HepG2 (cell line): ENCODE measurements around the gene MBTPS1. TPM values are rescaled to one million over a fixed set of nuclear protein-coding genes. Genes with fewer than 3 reads are reported as not detected.

Experiments used
- CERS6 ChIP-seq: sonication (generic); formaldehyde crosslinking; IDR thresholded peaks from 2 replicates; pipeline ENCODE4 v1.5.0; 2020; ENCODE audit warnings: missing genetic modification reagents
- E2F1 ChIP-seq: sonication (generic); formaldehyde crosslinking; IDR thresholded peaks from 2 replicates; pipeline ENCODE4 v1.5.0; 2020; ENCODE audit warnings: missing genetic modification reagents
- GMEB2 ChIP-seq: IDR thresholded peaks from 2 replicates; pipeline ENCODE4 v1.6.1; 2016; ENCODE audit warnings: missing biosample characterization, missing genetic modification reagents, low read depth
- KDM6A ChIP-seq: IDR thresholded peaks from 2 replicates; pipeline ENCODE4 v1.6.1; 2016; ENCODE audit warnings: low read depth
- KLF11 ChIP-seq: IDR thresholded peaks from 2 replicates; pipeline ENCODE4 v1.6.1; 2016; ENCODE audit warnings: missing compliant biosample characterization
- NCOA2 ChIP-seq: sonication (generic); formaldehyde crosslinking; IDR thresholded peaks from 2 replicates; pipeline ENCODE4 v1.8.0; 2022; ENCODE audit warnings: inconsistent platforms
- PPARG ChIP-seq: conservative IDR thresholded peaks from 2 replicates; pipeline ENCODE4 v1.6.1; 2016; ENCODE audit warnings: missing biosample characterization, missing genetic modification reagents
- ZBTB3 ChIP-seq: sonication (generic); formaldehyde crosslinking; IDR thresholded peaks from 2 replicates; pipeline ENCODE4 v1.4.0; 2020; ENCODE audit warnings: low read depth, mild to moderate bottlenecking, moderate library complexity, missing genetic modification reagents, borderline replicate concordance
- ZBTB43 ChIP-seq: sonication (generic); formaldehyde crosslinking; conservative IDR thresholded peaks from 2 replicates; pipeline ENCODE4 v1.4.0; 2020; ENCODE audit warnings: missing genetic modification reagents
- ZHX2 ChIP-seq, 2 experiments: sonication (generic) in 1 of 2; formaldehyde crosslinking in 1 of 2; IDR thresholded peaks; 2 replicates each; pipeline versions ENCODE4 v1.6.1 to v1.9.0; 2014 to 2022; ENCODE audit warnings: antibody characterized with exemption in 1 of 2, borderline replicate concordance in 1 of 2, inconsistent platforms in 1 of 2, low read depth in 1 of 2, missing genetic modification reagents in 1 of 2
- ZNF138 ChIP-seq: sonication (generic); formaldehyde crosslinking; IDR thresholded peaks from 2 replicates; pipeline ENCODE4 v1.5.0; 2020; ENCODE audit warnings: mild to moderate bottlenecking, low read depth, missing genetic modification reagents
- ZNF280D ChIP-seq: sonication (generic); formaldehyde crosslinking; IDR thresholded peaks from 2 replicates; pipeline ENCODE4 v1.5.1; 2020; ENCODE audit warnings: mild to moderate bottlenecking, missing genetic modification reagents
- ZSCAN9 ChIP-seq: IDR thresholded peaks from 2 replicates; pipeline ENCODE4 v1.6.1; 2016; ENCODE audit warnings: borderline replicate concordance
- polyA plus RNA-seq, 8 experiments: library from polyadenylated mRNA; depleted of rRNA in 3 of 8; stranded (reverse) in 7 of 8; unstranded in 1 of 8; fragments of >200 nt; fragmentation: Illumina TruSeq in 4 of 8; extraction: Trizol in 4 of 8; gene quantifications; 2 replicates each; pipeline versions ENCODE4 v1.2.1 to v1.2.3, GENCODE V29; 2011 to 2016; ENCODE audit warnings: low read depth in 4 of 8, missing spikeins in 1 of 8, mixed read lengths in 1 of 8; ENCODE audit not compliant: insufficient read depth in 1 of 8
- total RNA-seq, 5 experiments: library from RNA; depleted of rRNA; stranded (reverse); fragments of >200 nt; fragmentation: Illumina TruSeq; extraction: Trizol; gene quantifications; 2 replicates each; pipeline ENCODE4 v1.2.3, GENCODE V29; 2016; ENCODE audit warnings: low read depth in 1 of 5

Gene MBTPS1
- total and polyA plus RNA-seq, 2 of the 13 experiments (the other 11 are each of a cell fraction or from before 2014, with no cell fraction given): 56.7 to 91.3 TPM

GRCh38 chr16:84115919-84116719 is 623 bp downstream of the MBTPS1 start (continued):
- no peak for TF ChIP-seq ZHX2 (IDR thresholded peaks at IDR 0.05; ENCODE audit: low read depth)
- TF ChIP-seq ZHX2 (CRISPR knock-in tag; IDR thresholded peaks at IDR 0.05; ENCODE audit: borderline replicate concordance): 0 out of 2 replicates have a peak, but pooled peaks have one; percentile 71
- 0 out of 2 replicates have a peak, but pooled peaks have one; percentile 27 for TF ChIP-seq CERS6 (CRISPR knock-in tag)
- no peak for TF ChIP-seq ZSCAN9 (CRISPR knock-in tag)
- TF ChIP-seq ZNF138 (CRISPR knock-in tag): no peak
- TF ChIP-seq ZBTB3 (CRISPR knock-in tag): no peak
- peak; percentile 55; the same call in 1 of the 2 replicates for TF ChIP-seq E2F1 (CRISPR knock-in tag)
- no peak for TF ChIP-seq NCOA2 (CRISPR knock-in tag)
- no peak for TF ChIP-seq PPARG (CRISPR knock-in tag)
- TF ChIP-seq KLF11 (CRISPR knock-in tag): no peak
- TF ChIP-seq ZNF280D (CRISPR knock-in tag): no peak
- TF ChIP-seq ZBTB43 (CRISPR knock-in tag): 0 out of 2 replicates have a peak, but pooled peaks have one; percentile 9
- TF ChIP-seq KDM6A: no peak
- TF ChIP-seq GMEB2 (CRISPR knock-in tag): no peak
